Activated CD8-positive, alpha-beta memory T cell treated with anti-CD3 and anti-CD28 coated beads for 4 hours (primary cell): ENCODE data around the gene ARHGEF4.

ENCODE experiments used
- DNase-seq, 2 donors: peaks; one replicate each; pipeline ENCODE4 v3.0.0-alpha.2; 2020; ENCODE audit warnings: low read depth in 2 of 2

ARHGEF4 gene, protein sequence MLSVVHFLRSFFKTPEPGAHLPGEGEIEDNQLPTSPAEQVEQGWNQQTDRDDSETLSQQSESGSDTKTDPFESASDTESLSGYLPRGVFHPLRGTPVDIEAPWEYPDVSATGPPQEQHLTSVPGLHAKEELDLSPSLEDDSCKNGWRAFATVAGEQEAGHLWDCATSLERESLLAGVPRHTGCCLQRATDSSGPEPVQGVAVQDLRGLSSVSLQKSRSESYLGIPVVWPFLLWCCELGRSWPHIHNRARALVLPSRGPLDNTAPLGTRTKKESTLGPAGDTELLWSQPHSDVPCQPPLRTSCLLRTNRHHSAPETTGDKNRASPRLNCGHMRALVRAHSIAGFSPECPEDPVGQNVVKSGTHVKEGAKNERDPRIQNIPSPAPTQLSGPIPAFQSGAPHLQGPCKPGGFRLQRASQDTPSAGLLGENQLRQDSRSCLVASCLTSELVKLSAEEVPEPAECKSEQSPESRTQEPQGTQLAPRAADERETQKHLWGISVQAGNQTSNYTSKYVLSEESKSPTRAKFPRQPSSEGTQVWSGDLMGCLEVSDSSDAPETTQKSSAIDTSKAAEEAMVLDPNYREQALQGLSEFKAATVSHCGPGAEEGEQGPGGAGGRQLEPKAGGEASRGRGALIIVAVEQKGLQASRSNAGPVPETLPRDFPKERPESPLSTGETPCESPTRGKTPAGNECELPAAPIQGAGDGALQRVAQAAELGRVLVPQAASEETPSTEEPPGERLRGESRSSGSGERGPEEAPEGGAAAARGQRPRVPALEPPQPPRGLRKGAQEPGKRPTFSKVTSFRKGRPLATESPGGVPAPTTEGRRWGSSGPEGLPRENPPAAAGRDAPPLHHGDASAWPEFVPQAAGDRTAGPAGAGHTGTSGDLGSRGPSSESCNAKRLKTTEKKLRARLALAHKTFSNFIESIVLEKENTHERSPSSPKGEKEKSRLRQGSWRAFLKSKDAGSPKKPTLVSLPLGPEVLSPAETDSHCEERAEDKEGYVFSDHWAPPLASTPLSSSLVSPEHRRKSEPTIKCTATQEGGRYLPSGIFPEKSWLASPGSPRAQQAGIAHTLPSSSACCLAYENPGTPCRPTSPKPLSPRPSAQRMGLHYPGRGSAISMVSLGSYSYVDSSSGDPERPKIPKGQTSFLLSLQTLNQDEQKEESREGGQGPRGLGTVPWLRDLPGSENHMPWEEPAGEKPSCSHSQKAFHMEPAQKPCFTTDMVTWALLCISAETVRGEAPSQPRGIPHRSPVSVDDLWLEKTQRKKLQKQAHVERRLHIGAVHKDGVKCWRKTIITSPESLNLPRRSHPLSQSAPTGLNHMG (N-terminal part only)

GRCh38 chr2:130836501-130837174 is at the start of gene ARHGEF4:
ARHGEF4 (plus strand) TSS chr2:130836914; CDS start chr2:130836954, 40 bp downstream.
- no peak for DNase-seq

DNA sequence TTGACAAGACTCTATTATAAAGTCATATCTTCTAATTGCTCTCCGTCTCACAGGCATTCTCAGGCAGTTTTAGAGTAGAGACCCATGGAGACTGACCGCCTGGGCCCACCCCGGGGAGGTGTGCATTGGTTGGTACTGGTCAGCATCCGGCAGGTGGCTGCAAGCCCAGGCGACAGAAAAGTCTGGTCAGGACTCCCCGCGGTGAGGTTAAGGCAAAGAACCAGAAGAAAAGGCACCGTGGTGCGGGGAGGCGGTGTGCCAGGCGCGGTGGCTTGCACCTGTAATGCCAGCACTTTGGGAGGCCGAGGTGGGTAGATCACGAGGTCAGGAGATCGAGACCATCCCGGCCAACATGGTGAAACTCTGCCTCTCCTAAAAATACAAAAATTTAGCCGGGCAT is 48.9 kb upstream of the ARHGEF4 start:
- DNase-seq = no peak

DNA sequence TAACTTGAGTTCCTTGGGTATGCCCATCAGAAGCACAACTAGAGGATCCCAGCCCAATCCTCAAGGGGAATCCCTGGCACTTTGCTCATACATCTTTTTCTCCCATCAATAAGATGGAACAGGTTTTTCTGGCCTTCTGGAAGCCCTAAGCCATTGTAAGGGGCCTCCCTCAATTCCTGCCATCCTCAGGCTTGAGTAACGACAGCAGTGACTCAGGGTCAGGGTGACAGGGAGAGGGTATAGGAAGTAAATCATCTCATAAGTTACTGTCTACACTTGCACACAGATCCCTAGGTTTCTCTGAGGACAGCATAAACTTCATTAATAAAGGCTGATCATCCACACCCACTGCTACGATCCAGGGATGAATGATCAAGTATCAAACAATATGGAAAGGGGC is 46.4 kb upstream of the ARHGEF4 start:
- DNase-seq = no peak

DNA sequence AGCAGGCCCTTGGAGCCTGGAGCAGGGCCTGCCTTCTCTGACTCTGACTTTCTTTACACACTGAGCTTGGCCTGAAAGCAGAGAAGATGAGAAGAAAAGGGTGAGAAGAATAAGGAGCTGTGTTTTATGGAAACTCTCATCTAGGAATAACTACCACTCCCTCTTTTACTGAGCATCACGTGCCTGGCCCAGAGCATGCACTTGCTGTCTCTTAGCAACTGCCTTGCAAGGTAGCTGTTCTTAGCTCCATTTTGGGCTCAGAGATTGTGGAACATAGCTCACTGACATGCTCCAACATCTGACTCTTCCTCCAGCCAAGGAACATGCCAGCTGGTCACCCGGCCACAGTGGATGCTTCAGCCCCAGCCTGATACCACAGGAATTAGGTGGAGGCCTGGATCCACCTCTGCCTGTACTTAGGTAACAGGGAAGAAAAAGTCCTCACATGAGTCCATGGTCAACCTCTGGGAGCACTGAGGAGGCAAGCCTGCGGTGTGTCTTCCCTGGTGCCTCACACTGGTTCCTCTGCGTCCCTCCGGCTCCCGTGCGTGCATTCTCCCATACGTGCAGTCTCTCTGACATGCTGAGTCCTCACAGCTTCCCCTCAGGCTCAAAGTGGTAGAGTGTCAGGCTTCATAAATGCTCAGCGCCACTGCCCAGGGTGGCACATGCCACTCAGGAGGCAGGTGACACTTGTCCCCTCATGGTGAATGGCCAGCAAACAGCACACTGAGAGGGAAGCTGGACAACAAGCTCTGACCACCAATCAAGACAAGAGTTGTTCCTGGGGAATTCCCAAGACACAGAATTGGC is 45.7 kb upstream of the ARHGEF4 start:
- no peak for DNase-seq

DNA sequence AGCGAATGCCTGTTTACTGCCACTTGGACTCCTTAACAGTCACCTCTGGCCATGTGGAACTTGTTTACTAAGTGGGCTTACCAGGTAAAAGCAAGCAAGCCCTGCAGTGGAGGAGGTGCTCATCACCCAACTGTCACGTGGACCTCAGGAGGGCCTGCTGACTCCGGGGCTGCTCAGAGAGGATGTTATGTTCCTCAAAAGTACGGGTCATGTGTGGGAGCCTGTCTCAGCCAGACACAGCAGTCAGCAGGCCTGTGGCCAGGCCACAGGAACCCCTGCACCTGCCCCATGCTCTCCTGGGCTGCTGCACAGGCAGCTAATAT is 45.1 kb upstream of the ARHGEF4 start:
- no peak for DNase-seq

DNA sequence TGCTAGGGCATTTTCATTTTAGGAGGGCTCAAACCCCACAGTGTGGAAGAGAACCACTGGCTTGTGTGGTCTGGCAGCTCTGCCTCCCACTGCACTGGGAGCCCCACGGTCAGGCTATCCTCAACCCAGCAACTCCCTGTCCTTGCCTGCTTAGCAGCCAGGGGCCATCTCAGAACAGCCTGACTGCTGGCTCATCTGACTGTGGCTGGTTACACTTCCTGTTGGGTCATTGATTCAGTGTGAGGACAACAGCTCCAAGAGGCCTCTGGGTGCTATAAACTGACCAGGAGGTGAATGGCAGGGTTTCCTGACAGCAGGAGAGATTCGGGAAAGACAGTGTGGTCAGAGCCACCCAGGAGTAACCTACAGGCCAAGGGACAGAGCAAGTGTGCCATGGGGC is 41.3 kb upstream of the ARHGEF4 start:
- DNase-seq = no peak

DNA sequence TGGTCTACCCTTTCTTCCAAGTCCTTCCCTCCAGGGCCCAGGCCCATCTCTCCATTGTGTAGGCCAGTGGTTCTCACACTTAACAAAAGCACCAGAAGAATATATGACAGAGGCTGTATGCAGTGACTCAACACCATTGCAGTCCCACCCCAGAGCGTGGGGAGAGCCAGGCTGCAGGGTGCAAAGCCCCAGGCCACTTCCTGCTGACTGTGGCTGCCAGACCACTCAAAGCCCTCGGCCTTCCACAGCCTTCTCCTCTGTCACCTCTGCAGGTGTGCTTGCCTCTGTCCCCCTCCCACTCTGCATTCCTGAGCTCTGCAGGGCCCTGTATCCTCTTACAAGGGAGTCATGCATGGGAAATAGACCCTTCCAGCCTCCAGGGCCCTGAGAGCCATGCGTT is 40.4 kb upstream of the ARHGEF4 start:
- peak in 1 of 2 donors; percentile 17 for DNase-seq

DNA sequence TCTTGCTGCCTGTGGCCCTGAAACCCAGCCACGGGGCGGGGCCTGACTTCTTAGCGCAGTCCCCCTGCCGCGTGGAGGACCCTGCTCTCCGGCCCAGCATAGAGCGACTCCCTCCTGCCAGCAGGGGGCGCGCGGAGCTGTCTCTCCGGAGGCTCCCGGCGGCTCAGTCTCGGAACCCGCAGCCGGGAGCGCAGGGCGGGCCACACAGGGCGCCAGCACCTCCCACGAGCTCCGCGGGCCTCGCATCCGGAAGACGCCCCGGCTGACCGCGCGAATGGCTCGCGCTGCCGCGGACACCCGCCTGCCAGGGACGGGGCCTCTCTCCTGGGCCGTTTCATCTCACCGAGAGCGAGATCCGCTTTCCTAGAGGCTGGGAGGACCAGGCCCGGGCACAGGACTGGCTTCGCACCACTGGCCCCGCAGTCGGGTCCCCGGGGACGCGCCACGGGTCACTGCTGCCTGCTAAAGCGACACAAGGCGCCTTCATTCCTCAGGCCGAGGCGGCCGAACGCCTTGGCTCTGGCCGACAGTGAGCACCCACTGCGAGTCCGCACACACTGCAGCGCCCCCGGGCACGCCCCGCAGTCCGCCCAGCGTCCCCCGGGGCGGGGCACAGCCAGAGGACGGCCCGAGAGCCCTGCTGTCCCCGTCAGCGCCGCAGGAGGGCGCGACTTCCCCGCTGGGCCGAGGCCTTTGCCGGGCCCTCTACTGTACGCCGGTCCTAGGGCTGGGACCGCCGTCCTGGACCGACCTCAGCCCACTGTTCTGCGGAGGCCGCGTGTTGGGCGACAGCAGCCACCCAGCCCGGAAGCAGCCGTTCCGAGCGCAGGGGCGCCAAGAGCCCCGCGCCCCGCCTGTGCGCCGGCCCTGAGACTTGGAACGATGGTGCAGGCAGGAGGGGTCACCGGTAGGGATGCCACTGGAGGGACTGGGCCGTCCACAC is 39.0 kb upstream of the ARHGEF4 start:
- DNase-seq = peak; percentile 84 to 87

- no peak for DNase-seq
Measured at GRCh38 chr2:130798472-130799218, 38.1 kb upstream of the ARHGEF4 start.

DNA sequence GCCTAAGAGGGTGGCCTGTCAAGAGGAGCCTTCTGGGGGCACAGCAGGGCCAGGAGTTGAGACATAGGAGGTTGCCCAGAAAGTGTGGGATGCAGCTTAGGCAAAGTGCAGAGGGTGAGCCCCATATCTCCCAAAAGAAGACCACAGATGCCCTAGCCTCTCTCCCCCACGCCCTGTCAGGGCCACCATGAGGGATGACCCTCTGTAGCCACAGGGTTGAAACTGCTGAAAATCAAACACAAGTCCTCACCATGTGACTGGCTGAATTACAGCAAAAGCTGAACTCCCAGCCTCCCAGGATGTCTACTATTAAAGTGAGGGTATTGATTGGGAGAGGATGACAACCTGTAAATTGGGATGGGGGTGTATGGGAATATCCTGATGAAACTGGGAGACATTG is 37.4 kb upstream of the ARHGEF4 start:
- no peak for DNase-seq

DNA sequence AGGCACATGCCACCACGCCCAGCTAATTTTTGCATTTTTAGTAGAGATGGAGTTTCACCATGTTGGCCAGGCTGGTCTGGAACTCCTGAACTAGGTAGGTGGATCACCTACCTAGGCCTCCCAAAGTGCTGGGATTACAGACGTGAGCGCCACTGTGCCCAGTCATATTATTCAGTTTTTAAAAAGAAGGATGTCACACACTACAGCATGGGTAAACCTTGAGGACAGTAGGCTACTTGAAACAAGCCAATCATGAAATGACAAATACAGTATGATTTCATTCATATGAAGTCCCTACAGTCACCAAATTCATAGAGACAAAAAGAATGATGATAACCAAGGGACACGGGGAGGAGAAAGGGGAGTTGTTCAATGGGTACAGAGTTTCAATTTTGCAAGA is 31.1 kb upstream of the ARHGEF4 start:
- DNase-seq = no peak

DNA sequence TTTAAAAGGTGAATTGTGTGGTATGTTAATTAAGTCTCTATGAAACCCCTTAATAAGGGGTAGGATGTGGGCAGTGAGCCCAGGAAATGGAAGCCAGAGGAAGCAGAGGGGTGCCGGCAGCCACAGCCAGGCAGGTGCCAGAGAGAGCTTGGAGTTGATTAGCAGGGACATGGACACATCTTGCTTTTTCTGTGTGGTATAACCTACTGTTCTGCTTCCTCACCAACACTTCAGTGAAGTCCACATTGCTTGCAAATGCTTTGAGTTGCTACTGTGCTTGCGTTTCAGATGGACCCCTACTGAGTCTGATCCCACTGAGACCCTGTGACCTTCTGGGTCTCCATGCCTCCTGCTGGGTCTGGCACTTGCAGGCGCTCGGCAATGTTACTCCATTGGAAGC is 30.3 kb upstream of the ARHGEF4 start:
- DNase-seq = no peak

- DNase-seq = no peak
Measured at GRCh38 chr2:130807659-130808385, 28.9 kb upstream of the ARHGEF4 start.

DNA sequence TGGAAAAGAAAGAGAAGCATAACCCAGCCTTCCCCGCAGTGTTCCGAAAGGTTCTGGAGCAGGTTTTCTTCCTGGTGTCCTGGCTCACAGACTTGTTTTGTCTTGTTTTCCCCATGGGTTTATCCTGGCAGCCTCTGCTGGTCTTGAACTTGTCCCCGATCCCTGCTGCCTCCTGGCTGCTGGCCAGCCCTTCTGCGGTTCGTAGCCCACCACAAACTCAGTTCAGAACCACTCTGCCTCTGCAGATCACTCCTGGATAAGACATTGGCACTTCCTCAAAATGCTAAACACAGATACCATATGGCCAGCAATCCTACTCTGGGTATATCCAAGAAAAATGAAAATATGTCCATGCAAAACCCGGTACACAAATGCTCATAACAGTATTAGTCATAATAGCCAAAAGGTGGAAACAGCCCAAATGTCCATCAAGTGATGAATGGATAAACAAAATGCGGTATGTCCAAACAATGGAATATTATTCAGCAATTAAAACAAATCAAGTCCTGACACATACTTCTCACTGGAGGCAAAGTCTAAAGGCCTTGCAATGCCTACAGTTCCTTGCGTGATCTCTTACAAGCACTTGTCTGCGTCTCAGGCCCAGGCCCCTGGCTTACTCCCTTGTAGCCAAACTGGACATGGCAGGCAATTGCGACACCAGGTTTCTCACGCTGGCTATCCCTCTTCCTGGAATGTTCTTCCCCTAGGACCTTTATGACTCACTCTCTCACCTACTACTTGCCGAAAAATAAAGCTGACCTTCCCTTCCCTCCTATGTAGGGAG is 28.0 kb upstream of the ARHGEF4 start:
- no peak for DNase-seq

DNA sequence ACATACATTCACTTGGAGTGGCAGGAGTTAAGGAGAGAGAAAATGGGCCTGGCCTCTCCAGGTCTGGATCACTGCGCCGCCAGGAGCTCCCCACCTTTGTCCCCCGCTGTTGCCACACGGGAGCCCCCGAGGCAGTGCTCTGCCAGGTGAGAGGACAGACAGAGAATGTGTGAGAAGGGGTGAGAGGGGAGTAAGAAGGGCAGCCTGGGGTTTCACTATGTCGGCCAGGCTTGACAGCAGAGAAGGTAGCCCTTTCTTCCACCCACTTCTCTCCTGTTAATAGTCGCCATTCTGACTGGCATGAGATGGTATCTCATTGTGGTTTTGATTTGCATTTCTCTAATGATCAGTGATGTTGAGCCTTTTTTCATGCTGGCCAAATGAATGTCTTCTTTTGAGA is 26.2 kb upstream of the ARHGEF4 start:
- no peak for DNase-seq

- DNase-seq = no peak
Measured at GRCh38 chr2:130813722-130814121, 23.0 kb upstream of the ARHGEF4 start.

- no peak for DNase-seq
Measured at GRCh38 chr2:130814931-130815680, 21.6 kb upstream of the ARHGEF4 start.
